IMR-90 (cell line): ENCODE measurements around the gene DDX59. TPM values are rescaled to one million over a fixed set of nuclear protein-coding genes. Genes with fewer than 3 reads are reported as not detected.
A peak's percentile ranks its signal among the peaks of the same experiment; 100 is the strongest.

Experiments
- ATAC-seq: fragments of 200-7000 bp; cut with Tn5 transposase; 2 replicates; pipeline ENCODE4 v1.9.1; 2020; ENCODE audit warnings: low read depth, mild to moderate bottlenecking, moderate library complexity
- BruUV-seq: library from RNA; stranded (reverse); fragments of 400-500 nt; replicated peaks from 2 replicates; lab custom pipeline; 2021; lab: Mats Ljungman, UMichigan
- CTCF ChIA-PET: fragments of 300-600 bp; formaldehyde crosslinking; extraction: SDS; loops from one replicate; lab custom pipeline; 2021; ENCODE audit warnings: antibody characterized with exemption; lab: Yijun Ruan, JAX
- POLR2A ChIA-PET: fragments of 300-600 bp; sonication (Branson Sonifier 250); formaldehyde crosslinking; loops from one replicate; lab custom pipeline; 2022; ENCODE audit warnings: antibody characterized with exemption; ENCODE audit not compliant: unreplicated experiment; lab: Charles Lee
- DNase-seq: peaks from one replicate; pipeline ENCODE4 v3.0.0; 2013
- H2AFZ ChIP-seq: replicated peaks from 2 replicates; pipeline ENCODE3; 2013; ENCODE audit warnings: low read length, mild to moderate bottlenecking; ENCODE audit not compliant: poor library complexity
- H2AK5ac ChIP-seq: 2 replicates; pipeline ENCODE4 v1.6.1; 2013; ENCODE audit warnings: low read depth, low read length, inconsistent platforms
- H2AK9ac ChIP-seq: replicated peaks from 2 replicates; pipeline ENCODE3; 2013; ENCODE audit warnings: mild to moderate bottlenecking, low read depth, low read length, moderate library complexity; ENCODE audit not compliant: poor library complexity
- H2BK120ac ChIP-seq: 2 replicates; pipeline ENCODE4 v1.6.1; 2013; ENCODE audit warnings: low read depth, low read length, inconsistent platforms
- H2BK15ac ChIP-seq: 3 replicates; pipeline ENCODE4 v1.6.1; 2013; ENCODE audit warnings: low read depth, low read length, inconsistent platforms
- H2BK20ac ChIP-seq: 2 replicates; pipeline ENCODE4 v1.6.1; 2013; ENCODE audit warnings: low read depth, mild to moderate bottlenecking, inconsistent platforms, low read length, moderate library complexity
- H2BK5ac ChIP-seq: 2 replicates; pipeline ENCODE4 v1.6.1; 2013; ENCODE audit warnings: mild to moderate bottlenecking, low read depth, low read length, inconsistent platforms; ENCODE audit not compliant: poor library complexity, severe bottlenecking
- H3K14ac ChIP-seq: replicated peaks from 2 replicates; pipeline ENCODE4 v1.6.1; 2013; ENCODE audit warnings: low read depth, low read length, inconsistent platforms
- H3K18ac ChIP-seq: 2 replicates; pipeline ENCODE4 v1.6.1; 2013; ENCODE audit warnings: low read depth, low read length, control low read depth
- H3K23ac ChIP-seq: 2 replicates; pipeline ENCODE4 v1.6.1; 2013; ENCODE audit warnings: low read depth, low read length, inconsistent platforms
- H3K27ac ChIP-seq: 2 replicates; pipeline ENCODE4 v1.5.1; 2013; ENCODE audit warnings: mild to moderate bottlenecking, control low read depth, low read length; ENCODE audit not compliant: insufficient read depth
- H3K27me3 ChIP-seq: 2 replicates; pipeline ENCODE4 v1.6.1; 2013; ENCODE audit warnings: low read length; ENCODE audit not compliant: control insufficient read depth, insufficient read depth
- H3K36me3 ChIP-seq: 2 replicates; pipeline ENCODE4 v1.6.1; 2013; ENCODE audit warnings: low read length, mixed read lengths; ENCODE audit not compliant: control insufficient read depth, insufficient read depth
- H3K4ac ChIP-seq: 2 replicates; pipeline ENCODE4 v1.6.1; 2013; ENCODE audit warnings: low read depth, low read length, inconsistent platforms
- H3K4me1 ChIP-seq: 2 replicates; pipeline ENCODE4 v1.6.1; 2013; ENCODE audit warnings: low read length, mixed read lengths; ENCODE audit not compliant: control insufficient read depth, insufficient read depth
- H3K4me2 ChIP-seq: 2 replicates; pipeline ENCODE4 v1.6.1; 2013; ENCODE audit warnings: low read depth, mild to moderate bottlenecking, control low read depth, low read length, moderate library complexity
- H3K4me3 ChIP-seq: 2 replicates; pipeline ENCODE4 v1.5.1; 2013; ENCODE audit warnings: low read depth, mild to moderate bottlenecking, control low read depth, low read length, moderate library complexity; ENCODE audit not compliant: insufficient read depth
- H3K56ac ChIP-seq: 2 replicates; pipeline ENCODE4 v1.6.1; 2013; ENCODE audit warnings: low read length, inconsistent platforms; ENCODE audit not compliant: insufficient read depth; ENCODE audit errors: extremely low read depth
- H3K79me1 ChIP-seq, 2 experiments: 2 replicates each; pipeline ENCODE4 v1.6.1; 2013; ENCODE audit warnings: low read length in 2 of 2, inconsistent platforms in 1 of 2, low read depth in 1 of 2
- H3K9ac ChIP-seq: 2 replicates; pipeline ENCODE4 v1.6.1; 2013; ENCODE audit warnings: low read depth, low read length, control low read depth
- H3K9me1 ChIP-seq: 2 replicates; pipeline ENCODE4 v1.6.1; 2013; ENCODE audit warnings: low read length, inconsistent platforms; ENCODE audit not compliant: insufficient read depth
- H3K9me3 ChIP-seq: 2 replicates; pipeline ENCODE4 v1.6.1; 2013; ENCODE audit warnings: low read length; ENCODE audit not compliant: control insufficient read depth, insufficient read depth
- H4K20me1 ChIP-seq: 2 replicates; pipeline ENCODE4 v1.6.1; 2013; ENCODE audit warnings: low read length, inconsistent platforms; ENCODE audit not compliant: insufficient read depth
- H4K5ac ChIP-seq: 2 replicates; pipeline ENCODE4 v1.6.1; 2013; ENCODE audit warnings: mild to moderate bottlenecking, low read depth, low read length, control low read depth
- H4K8ac ChIP-seq, 2 experiments: 2 replicates each; pipeline ENCODE4 v1.6.1; 2013; ENCODE audit warnings: low read depth in 2 of 2, low read length in 2 of 2, control low read depth in 1 of 2, inconsistent platforms in 1 of 2
- H4K91ac ChIP-seq: 2 replicates; pipeline ENCODE4 v1.6.1; 2013; ENCODE audit warnings: low read depth, low read length, inconsistent platforms; ENCODE audit not compliant: insufficient read depth
- FOS ChIP-seq: fragments of 150-350 bp; IDR thresholded peaks from 2 replicates; pipeline ENCODE4 v1.6.1; 2016; ENCODE audit warnings: low read depth, low read length
- MAFK ChIP-seq: IDR thresholded peaks from 2 replicates; pipeline ENCODE4 v1.6.1; 2012; ENCODE audit warnings: low read depth, low read length, improper control_type of control experiment
- NFE2L2 ChIP-seq: fragments of 150-350 bp; IDR thresholded peaks from 2 replicates; pipeline ENCODE4 v1.6.1; 2016; ENCODE audit warnings: low read depth, mild to moderate bottlenecking, low read length
- RCOR1 ChIP-seq: IDR thresholded peaks from 2 replicates; pipeline ENCODE4 v1.6.1; 2012; ENCODE audit warnings: mild to moderate bottlenecking, low read length, improper control_type of control experiment; ENCODE audit not compliant: insufficient replicate concordance
- RFX5 ChIP-seq: IDR thresholded peaks from 2 replicates; pipeline ENCODE4 v1.8.0; 2012; ENCODE audit warnings: low read depth, mild to moderate bottlenecking, low read length, moderate library complexity
- SMC3 ChIP-seq: fragments of 150-350 bp; IDR thresholded peaks from 2 replicates; pipeline ENCODE4 v1.6.1; 2016; ENCODE audit warnings: low read depth, mild to moderate bottlenecking, antibody characterized with exemption, low read length, moderate library complexity
- WGBS, 2 experiments: methylation state at CpG; one replicate each; pipeline versions ENCODE4 v1.1.5 to v1.1.7; 2013; ENCODE audit warnings: missing lambda C conversion rate in 2 of 2; ENCODE audit not compliant: insufficient read length in 1 of 2; ENCODE audit errors: extremely low coverage in 2 of 2; 5-methylcytosine and 5-hydroxymethylcytosine counted together
- dilution Hi-C: fragments of 300-500 bp; cut with HindIII; formaldehyde crosslinking; loops from one replicate; pipeline ENCODE4 v1.14.3; 2018; ENCODE audit warnings: low sequenced_read_pairs; ENCODE audit not compliant: unreplicated experiment
- in situ Hi-C: fragments of 300-500 bp; cut with MboI; formaldehyde crosslinking; loops from 3 replicates; pipeline ENCODE4 v1.14.3; 2019; ENCODE audit warnings: low sequenced_read_pairs, inconsistent platforms, mixed read lengths
- intact Hi-C: fragments of 100-400 bp; cut with micrococcal nuclease; formaldehyde crosslinking; loops from 2 replicates; pipeline ENCODE4 v1.10.0; 2022
- polyA plus RNA-seq, 3 experiments: library from polyadenylated mRNA; depleted of rRNA; stranded (reverse); fragments of >200 nt; gene quantifications; 2 replicates each; pipeline ENCODE4 v1.2.3, GENCODE V29; 2012; ENCODE audit warnings: low replicate concordance in 1 of 3
- total RNA-seq: library from RNA; depleted of rRNA; stranded (reverse); fragments of >200 nt; gene quantifications from 2 replicates; pipeline ENCODE4 v1.2.3, GENCODE V29; 2012
- TF ChIP-seq, protein P1 (sequence below): fragments of 150-350 bp; IDR thresholded peaks from 2 replicates; pipeline ENCODE4 v1.6.1; 2016; ENCODE audit warnings: low read depth, mild to moderate bottlenecking, low read length, moderate library complexity, borderline replicate concordance

Gene DDX59
- total and polyA plus RNA-seq, 2 of the 4 experiments (the other 2 are of a cell fraction), result 8.6 to 9.1 TPM

DNA sequence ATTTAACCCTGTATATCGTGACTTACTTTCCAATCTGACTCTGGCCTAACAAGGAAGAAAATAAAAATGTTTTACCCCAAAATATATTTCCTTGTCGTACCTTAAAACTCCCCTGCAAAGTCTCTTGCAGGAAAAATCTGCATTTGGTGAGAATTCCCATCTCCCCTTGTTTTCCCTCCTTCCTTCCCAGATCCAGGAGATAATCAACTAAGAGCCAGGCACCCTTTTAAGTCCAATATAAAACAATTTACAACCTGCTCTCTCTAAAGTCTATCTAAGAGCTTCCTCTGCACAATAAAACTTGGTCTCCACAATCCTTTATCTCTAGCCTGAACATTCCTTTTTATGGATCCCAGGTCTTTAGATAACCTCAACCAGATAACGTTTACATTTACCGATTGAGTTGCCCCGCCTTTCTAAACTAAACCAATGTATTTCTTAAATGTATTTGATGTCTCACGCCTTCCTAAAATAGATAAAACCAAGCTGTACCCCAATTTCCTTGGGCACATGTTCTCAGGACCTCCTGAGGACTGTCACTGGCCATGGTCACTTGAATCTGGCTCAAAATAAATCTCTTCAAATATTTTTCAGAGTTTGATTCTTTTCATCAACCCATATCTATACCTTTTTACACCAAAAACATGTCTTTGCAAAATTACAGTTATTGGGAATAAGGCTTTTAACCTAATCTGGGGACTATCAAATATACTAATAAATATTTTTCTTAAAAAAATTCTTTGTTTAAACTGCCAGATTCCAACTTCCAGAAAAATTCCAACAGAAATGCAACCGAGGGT lies 993 bp downstream of the DDX59 start:
- in situ Hi-C loops (no loop called here), intact Hi-C loops (no loop called here), dilution Hi-C loops (no loop called here)
- Histone ChIP-seq H2BK15ac (peak overlapping the region; percentile 10; the same call in 1 of the 3 replicates), H3K14ac (peak overlapping the region; percentile 46), H2AK9ac (no peak overlapping the region), H3K9me3 (no peaks in the 10 kb centered on the region), H2AK5ac (peak overlapping the region; percentile 57), H4K20me1 (no peaks in the 10 kb centered on the region), H2BK120ac (peak overlapping the region; percentile 17; the same call in 1 of the 2 replicates), H4K91ac (no peak overlapping the region), H3K4me2 (peak overlapping the region; percentile 87), H2BK5ac (peak overlapping the region; percentile 13), H3K9me1 (no peaks in the 10 kb centered on the region), H3K4ac (peak overlapping the region; percentile 55; the same call in 1 of the 2 replicates), H2BK20ac (no peak overlapping the region), H4K8ac (peak overlapping the region; percentile 30 to 54; a peak in 3 of 4 replicates), H3K18ac (no peak overlapping the region), H2AFZ (peak overlapping the region; percentile 94), H3K27ac (0 out of 2 replicates have a peak overlapping the region, but pooled peaks have one; percentile 14), H3K27me3 (no peaks in the 10 kb centered on the region), H3K4me1 (peaks cover 3% of the 10 kb centered on the region; the same call in 1 of the 2 replicates), H3K56ac (peak overlapping the region; percentile 89), H3K36me3 (peaks cover 5% of the 10 kb centered on the region), H3K79me1 (peaks cover 15 to 44% of the 10 kb centered on the region in 2 experiments), H3K23ac (peak overlapping the region; percentile 22), H3K4me3 (peak overlapping the region; percentile 73), H3K9ac (peak overlapping the region; percentile 57), H4K5ac (peak overlapping the region; percentile 49; the same call in 1 of the 2 replicates)
- no peak for TF ChIP-seq NFE2L2
- TF ChIP-seq RFX5, result no peak
- TF ChIP-seq SMC3, result no peak
- TF ChIP-seq FOS, result no peak
- TF ChIP-seq, protein P1, sequence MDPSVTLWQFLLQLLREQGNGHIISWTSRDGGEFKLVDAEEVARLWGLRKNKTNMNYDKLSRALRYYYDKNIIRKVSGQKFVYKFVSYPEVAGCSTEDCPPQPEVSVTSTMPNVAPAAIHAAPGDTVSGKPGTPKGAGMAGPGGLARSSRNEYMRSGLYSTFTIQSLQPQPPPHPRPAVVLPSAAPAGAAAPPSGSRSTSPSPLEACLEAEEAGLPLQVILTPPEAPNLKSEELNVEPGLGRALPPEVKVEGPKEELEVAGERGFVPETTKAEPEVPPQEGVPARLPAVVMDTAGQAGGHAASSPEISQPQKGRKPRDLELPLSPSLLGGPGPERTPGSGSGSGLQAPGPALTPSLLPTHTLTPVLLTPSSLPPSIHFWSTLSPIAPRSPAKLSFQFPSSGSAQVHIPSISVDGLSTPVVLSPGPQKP, result no peak
- no peak for TF ChIP-seq MAFK
- no peak for TF ChIP-seq RCOR1
- ATAC-seq, result no peak
- DNase-seq, result no peak
- CTCF ChIA-PET, result interaction anchor here (0.6 to 1.1 kb wide), 2 partner anchors 135 to 631 kb away, joined by 3 read pairs; no protein-coding TSS in a partner anchor
- WGBS, 2 experiments, result no CpG with 5 or more reads among the region's 7 CpGs
- BruUV-seq, result no TSS peak
- POLR2A ChIA-PET, result interaction anchor here (1.0 kb wide), 1 partner anchor 11 kb away, joined by 3 read pairs; no protein-coding TSS in a partner anchor
